GM18868 (cell line): ENCODE results near the gene INPP5K.
"Not testable (repeated sequence)": the region's sequence is repeated elsewhere in the genome, so short reads cannot be mapped to it uniquely, and the experiment has no call there.

Source experiments
- ATAC-seq: cut with Tn5 transposase; IDR thresholded peaks from one replicate; pipeline ENCODE4 v1.9.1; 2021; ENCODE audit warnings: mild to moderate bottlenecking, moderate library complexity; ENCODE audit not compliant: unreplicated experiment

The INPP5K gene

DNA sequence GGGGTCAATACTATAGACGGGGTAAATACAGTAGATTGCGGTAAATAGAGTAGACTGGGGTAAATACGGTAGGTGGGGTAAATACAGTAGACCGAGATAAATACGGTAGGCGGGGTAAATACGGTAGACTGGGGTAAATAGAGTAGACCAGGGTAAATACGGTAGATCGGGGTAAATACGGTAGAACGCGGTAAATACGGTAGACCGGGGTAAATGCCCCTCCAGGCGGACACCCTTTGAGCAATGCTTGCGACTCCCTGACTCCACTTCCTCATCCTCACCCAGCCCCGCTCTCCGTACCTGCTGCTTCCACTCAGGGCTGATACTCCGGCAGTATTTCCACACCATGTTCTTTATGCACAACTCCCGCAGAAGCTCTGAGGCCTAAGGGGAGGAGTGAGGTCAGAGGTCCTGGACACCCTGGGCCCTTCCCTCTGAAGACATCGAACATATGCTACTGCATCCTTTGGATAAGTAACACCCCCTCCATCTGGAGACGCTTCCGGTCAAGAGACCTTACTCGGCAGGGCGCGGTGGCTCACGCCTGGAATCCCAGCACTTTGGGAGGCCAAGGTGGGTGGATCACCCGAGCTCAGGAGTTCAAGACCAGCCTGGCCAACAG is 47.1 kb downstream of the INPP5K start:
- no peak for ATAC-seq

DNA sequence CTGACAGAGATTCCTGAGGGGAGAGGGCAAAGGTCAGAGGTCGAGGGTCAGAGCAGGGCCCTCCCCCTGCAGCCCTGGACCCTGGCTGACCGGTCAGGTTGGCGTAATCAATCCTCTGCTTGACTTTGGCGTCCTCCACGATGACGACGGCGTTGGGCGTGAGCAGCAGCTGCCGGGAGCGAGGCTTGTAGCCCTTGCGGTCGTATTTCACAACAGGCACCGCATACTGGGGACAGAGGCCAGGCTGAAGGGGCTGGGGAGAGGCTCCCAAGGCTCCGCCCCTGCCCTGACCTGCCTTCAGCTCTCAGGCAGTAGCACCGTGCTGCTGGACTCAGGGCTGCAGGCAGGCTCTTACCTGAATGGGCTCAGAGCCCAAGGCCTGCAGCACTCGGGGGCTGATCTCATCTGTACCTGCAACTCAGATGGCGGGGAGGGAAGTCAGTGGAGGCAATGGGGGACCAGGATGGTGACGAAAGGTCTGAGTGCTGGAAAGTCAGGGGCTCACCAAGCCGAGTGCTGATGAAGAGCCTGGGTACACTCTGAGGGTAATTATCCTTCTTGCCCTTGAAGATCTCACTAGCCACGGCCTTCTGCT is 48.4 kb downstream of the INPP5K start:
- no peak for ATAC-seq

DNA sequence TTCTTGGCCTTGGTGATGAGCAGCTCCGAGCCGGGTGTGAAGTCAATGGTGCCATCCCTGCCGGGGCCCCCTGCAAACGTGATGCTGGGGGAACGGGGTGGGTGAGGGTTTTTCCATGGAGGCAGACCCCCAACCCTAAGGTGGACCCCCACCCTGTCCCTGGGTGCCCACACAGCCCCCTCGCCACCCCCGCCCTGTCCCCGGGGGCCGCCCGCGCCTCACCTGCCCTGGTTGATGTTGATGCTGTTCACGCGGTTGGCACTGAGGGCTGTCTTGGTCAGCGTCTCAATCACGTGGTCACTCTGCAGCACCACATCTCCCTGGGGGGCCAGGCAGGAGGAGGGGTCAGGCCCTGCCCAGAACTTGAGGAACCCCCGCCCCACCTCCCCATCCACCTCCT is 49.2 kb downstream of the INPP5K start:
- no peak for ATAC-seq

DNA sequence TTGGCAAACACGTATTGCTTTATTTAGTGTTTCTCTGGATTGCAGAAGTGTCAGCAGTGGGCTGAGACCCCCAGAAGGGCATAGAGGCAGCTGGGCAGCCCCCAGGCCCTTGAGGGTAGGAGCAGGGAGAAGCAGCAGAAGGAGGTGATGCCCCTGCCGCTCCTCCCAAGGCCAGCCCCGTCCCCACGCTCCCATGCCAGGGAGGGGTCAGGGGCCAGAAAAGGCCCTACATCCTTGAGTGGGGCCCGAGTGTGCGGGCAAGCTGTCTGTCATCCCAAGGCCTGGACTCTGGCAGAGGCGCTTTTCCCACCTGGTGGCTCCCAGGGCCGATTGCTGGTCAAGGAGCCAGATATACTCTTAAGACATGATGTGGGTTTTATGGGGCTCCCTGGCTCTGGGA is 52.2 kb downstream of the INPP5K start:
- ATAC-seq = no peak

DNA sequence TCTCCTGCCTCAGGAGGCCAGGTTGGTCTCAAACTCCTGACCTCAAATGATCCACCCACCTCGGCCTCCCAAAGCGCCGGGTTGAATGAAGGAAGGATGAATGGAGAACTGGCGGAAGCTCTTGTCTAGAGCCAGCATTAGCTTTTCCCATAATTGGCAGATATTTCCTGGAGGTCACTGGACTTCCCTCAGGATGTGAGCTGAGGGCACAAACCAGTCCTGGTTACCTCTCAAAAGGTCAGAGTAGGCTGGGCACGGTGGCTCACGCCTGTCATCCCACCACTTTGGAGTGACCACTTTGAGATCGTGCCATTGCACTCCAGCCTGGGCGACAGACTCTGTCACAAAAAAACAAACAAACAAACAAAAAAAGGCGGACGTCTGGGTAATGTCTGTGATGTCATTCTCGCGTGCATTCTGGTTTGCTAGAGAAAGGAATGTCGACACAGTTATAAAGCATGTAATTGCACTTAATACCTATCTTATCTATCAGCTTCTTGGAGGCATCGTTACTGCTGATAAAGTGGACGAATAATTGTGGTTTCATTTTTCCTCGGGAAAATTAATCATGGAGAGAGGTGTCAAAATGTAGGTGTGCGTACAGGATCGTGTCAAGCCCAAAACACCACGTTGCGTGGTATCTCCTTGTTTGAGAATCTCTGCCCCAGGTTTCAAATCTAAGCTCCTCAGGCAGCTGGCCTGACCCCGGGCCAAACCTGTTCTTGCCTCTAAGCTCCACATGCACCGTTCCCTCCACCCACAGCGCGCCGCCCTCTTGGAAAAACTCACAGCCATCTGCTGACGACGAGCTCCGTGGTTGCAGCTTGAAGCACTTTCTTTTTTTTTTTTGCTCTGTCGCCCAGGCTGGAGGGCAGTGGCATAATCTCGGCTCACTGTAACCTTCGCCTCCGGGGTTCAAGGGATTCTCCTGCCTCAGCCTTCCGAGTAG is 54.0 kb downstream of the INPP5K start:
- no peak for ATAC-seq

DNA sequence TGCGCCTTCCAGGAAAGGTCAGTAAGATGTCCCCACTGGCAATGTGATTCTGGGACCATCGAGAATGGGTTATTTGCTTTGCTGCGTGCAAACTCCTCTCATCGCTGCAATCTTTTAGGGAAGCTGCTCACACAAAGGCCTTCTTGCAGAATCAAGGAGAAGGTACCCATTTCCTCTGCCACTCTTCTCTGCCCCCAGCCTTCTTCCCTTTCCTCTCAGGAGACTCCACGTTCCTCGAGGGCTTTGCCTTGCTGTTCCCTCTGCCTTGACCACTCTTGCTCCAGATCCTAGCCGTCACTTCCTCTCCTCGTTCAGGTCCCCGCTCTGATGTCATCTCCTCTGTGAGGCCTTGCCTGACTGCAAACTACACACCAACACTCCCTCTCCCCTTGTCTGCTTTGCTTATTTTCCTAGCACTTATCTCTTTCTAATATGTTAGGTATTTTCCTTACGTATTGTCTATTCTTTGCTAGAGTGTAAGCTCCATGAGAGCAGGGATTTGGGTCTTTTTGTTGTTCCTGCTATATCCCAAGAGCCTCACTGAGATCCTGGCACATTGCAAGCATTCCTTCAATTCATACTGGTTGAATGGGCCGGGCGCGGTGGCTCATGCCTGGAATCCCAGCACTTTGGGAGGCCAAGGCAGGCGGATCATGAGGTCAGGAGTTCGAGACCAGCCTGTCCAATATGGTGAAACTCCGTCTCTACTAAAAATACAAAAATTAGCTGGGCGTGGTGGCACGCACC is 55.0 kb downstream of the INPP5K start:
- ATAC-seq = no peak

DNA sequence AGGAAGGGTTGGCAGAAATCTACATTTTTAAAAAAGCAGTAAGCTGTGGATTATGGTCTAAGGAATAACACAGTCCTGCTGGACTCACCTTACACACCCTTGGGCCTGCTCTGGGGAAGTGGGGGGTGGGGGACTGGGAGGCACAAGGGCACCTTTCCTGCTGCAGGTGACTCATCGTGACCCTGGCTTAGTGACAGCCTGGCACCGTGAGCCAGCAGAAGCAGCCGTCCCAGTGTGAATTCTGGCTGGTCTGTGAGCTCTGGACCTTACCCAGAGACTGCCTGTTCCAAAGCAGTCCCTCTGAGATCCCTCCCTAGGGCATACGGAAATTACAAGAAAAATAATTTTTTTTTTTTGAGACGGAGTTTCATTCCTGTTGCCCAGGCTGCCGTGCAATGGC is 56.2 kb downstream of the INPP5K start:
- no peak for ATAC-seq

DNA sequence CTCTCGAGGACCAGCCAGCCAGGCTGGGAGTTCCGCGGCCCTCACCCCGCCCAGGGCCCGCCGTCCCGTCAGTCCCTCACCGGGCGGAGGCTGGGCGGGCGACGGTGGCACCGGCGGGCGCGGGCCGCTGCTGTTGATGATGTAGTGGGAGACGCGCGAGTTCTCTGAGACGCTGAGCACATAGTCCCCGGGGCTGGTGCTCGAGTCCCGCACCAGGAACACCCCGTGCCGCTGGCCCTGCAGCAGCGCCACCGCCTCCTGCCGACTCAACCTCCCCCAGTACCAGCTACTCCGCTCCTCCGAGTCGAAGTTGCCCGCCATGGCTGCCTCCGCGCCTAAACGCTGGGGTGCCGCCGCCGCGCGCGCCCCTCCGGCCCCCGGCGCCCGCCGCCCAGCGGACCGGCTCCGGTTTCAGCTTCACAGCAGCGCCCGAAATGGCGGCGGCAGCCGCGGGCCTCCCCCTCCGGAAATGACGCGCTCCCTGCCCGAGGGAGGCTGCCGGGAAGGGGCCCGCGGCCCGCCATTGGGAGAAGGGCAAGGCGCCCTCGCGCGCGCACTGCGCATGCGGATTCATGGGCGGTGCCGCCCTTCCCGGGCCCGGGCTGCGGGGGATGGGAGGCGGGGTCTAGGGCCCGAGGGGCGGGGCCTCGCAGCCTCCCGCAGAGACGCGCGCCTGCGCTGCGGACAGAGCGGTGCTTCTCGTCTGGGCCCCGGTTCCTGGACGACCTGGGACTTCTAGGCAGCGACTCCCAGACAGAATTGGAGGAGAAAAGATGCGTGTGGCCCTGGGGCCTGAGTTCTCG is 60.4 kb downstream of the INPP5K start, which contains the start of gene CRK:
Gene CRK (minus strand): TSS at position 436 of the 803 bp plus-strand sequence. CDS start 115 bp downstream, at position 321.
- ATAC-seq = peak; percentile 77

DNA sequence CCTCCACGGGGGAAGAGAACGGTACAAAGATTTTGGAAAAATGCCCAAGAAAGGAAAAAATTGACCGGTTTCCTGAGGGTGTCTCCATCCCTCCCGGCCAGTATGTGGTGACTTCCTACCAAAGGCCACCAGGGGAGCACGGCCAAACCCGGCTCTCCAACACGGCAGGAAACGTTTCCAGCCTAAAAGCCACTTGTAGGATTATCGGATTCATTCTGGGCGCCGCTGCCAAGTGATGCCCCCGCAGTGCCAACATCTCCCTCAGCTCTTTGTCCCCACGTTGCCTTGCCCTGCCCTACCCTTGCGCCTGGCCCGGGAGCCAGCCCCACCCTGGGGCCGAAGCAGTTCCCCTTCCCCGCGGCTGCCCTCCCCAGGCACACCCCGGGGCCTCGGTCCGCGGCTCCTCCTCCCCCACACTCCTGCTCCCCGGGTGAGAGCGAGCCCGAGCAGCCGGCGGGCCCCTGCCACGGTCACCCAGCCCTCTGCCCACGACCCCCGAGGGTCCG is 61.1 kb downstream of the INPP5K start:
- peak; percentile 37 for ATAC-seq

DNA sequence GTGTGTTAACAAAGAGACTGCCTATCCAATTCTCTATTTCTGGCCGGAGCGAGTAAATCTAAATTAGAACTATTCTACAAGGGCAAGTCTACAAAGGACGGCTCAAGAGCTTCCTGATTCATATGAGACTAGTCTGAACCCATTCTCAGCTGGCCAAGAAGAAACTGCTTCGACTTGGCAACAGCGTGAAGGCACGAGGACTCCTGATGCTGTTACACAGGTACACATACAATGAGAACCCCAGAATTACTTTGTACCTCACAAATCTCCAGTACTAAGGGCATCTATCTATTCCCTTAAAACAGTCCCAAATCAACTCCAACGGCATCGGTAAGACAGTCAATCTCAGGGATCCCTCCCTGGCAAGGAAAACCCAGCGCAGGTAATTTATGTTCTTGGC is 61.9 kb downstream of the INPP5K start:
- ATAC-seq = no peak

DNA sequence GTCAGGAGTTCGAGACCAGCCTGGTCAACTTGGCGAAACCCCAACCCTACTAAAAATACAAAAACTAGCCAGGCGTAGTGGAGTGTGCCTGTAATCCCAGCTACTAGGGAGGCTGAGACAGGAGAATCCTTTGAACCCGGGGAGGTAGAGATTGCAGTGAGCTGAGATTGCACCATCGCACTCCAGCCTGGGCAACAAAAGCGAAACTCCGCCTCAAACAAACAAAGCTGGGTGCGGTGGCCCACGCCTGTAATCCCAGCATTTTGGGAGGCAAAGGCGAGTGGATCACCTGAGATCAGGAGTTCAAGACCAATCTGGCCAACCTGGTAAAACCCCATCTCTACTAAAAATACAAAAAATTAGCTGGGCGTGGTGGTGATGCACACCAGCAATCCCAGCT is 62.7 kb downstream of the INPP5K start:
- ATAC-seq = not testable (repeated sequence)

DNA sequence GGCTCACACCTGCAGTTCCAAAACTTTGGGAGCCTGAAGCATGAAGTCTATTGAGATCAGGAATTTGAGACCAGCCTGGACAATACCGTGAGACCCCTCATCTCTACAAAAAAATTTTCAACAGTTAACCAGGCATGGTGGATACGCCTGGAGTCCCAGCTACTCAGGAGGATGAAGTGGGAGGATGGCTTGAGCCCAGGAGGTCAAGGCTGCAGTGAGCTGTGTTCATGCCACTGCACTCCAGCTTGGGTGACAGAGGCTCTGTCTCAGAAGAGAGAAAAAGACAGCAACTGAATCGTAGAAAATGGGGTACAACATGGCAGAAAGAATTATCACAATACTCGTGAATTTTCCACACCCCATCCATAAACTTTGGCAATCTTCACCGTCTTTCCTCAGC is 63.6 kb downstream of the INPP5K start:
- ATAC-seq = no peak

DNA sequence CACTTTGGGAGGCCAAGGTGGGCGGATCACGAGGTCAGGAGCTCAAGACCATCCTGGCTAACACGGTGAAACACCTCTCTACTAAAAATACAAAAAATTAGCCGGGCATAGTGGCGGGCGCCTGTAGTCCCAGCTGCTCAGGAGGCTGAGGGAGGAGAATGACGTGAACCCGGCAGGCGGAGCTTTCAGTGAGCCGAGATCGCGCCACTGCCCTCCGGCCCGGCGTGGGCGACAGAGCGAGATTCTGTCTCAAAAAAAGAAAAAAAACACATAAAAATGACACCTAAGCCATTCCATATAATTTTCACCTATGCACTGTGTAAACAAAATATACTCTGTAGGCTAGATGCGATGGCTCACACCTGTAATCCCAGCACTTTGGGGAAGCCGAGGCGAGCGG is 66.2 kb downstream of the INPP5K start:
- not testable (repeated sequence) for ATAC-seq

DNA sequence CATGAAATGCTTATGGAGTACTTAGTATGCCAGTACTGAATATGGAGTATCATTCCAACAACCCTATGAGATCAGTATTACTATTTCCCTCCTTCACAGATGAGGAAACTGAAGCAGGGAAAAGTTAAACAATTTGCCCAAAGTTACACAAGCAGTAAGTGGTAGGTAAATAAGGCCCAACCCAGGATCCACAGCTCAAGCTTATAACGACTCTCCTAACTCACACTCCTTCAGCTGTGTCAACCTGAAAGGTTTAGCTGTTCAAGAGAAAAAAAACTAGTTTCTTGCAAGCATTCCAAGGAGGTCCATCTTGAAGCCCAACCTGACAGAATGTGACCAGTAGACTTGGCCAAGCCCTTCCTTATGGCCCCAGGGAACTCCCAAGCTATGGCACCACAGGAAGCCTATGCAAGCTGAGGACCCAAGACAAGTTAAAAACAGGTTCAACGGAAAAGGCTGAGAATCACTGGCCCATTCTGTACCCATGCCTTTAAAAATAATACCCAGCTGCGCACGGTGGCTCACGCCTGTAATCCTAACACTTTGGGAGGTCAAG is 66.9 kb downstream of the INPP5K start:
- no peak for ATAC-seq

DNA sequence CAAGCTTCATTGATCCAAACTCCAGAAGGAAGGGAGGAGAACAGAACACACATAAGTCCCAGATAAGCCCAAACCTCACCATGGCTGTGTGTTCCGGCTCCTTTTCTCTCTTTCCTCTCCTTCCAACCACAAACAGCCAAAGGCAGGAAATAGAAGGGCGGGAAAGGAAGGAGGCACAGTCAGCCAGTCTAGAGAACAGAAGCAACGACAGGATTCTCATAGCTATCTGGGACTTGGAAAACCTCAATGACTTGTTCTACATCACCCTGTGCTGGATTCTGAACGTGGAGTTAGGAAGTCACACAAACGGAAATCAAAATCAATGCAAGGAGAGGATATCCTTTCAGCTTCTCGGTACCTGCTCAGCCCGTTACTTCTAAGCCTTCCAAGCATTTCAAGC is 69.4 kb downstream of the INPP5K start:
- no peak for ATAC-seq

DNA sequence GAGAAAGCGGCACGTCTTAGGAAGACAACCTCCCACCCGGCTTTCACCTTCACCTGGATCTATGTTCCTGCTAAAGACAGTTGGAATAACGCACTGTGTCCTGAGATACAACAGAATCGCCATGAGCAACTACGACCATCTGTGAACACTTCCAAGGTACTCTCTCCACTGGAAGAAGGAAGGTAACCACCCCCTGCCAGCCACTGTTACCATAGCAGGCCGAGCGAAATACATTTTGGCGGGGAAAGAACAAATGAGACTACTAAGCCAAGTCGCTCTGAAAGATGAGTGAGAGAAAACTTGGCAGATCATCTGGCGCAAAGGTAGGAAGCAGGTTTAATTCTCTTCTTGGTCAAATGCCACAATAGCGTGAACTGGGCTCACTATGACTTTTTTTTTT is 70.2 kb downstream of the INPP5K start:
- ATAC-seq = no peak

DNA sequence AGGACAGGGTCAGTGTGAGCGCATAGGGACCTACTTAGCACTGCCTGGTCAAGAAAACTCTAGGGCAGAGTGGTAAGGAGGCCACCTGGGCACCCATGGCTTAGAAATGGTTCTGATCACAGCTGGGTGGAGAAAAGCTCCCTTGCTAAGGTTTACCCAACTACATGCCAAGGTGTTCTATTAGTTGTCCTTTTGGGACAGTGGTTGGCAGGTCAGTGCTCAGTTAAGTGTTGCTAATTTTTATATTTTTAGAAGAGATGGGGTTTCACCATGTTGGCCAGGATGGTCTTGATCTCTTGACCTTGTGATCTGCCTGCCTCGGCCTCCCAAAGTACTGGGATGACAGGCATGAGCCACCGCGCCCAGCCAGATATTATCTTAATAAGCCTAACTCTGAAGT is 70.7 kb downstream of the INPP5K start:
- ATAC-seq = not testable (repeated sequence)
